Myocyte (in vitro differentiated cells): ENCODE data around the gene SOWAHB. TPM values are rescaled to one million over a fixed set of nuclear protein-coding genes. Genes with fewer than 3 reads are reported as not detected.
A peak's percentile ranks its signal among the peaks of the same experiment; 100 is the strongest.

Source experiments
- DNase-seq: peaks from one replicate; pipeline ENCODE4 v3.0.0-alpha.2; 2012; ENCODE audit warnings: low read depth
- total RNA-seq: library from RNA; depleted of rRNA; stranded (reverse); fragments of >200 nt; gene quantifications from 2 replicates; pipeline ENCODE4 v1.2.3, GENCODE V29; 2014

SOWAHB gene
- total RNA-seq, 1 donor from 2014 or later, result not detected

DNA sequence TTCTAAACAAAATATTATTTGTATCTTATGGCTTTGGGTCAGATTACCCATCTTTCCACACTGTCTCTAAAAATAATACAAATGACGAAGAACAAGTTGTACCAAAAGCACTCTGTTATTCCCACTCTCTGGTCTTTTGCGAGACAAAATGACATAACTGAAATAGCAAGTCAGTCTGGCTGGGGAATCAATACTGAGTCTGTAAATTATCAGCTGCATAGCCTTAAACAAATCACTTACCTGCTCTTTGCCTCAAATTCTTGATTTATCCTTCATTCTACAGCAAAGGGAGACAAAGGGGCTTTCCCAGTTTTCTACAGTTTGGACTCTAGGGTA lies 40.9 kb downstream of the SOWAHB start:
- DNase-seq, result no peak

DNA sequence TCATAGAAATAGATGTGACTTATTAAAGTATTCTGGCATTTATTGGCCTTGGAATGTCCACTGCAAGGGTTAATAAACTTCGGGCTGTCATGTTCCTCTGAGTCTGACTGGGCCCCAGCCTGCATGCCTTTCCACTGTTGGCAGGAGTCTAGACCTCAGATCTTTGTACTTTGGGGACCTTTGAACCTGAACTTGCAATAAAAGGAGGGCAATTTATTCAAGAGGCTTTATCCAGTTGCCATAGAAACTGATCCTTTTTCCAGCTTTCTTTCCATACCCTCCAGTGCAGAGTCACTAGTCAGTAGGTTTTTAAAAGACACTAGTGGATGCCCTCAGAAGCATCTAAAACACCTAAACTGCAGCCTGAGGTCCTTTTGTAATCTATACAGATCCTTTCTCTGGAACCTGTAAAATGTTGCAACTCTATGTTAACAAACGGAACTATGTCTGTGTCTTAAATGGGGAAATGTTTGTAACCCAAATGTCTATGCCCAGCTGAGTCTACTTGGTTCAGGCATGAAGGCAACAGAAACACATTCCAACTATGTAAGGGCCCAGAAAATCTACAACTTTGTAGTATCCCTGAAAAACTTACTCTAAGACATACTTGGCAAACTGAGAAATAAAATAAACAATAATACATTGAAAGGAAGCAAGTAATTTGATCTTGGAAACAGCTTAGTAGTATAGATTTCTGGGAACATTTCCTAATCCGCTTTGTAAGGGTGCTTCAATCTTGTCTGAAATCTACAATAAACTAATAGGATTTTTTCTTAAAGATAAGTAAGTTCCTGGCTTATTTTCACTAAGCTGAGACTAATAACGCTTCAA lies 41.5 kb downstream of the SOWAHB start:
- peak; percentile 50 for DNase-seq

DNA sequence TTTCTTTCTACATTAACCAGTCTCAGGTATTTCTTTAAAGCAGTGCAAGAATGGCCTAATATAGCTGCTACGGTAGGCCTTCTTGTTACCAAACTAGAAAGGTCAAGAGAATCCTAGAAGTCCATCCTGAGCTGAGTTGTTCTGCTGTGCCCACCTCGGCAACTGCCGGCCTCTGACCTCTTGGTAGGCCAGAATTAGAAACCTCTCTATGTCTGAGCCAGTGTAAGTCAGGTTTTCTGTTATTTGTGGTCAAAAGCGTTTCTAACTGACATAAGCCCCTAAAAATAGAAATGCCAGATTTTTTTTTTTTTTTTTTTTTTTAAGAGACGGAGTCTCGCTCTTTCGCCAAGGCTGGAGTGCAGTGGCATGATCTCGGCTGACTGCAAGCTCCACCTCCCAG lies 43.1 kb downstream of the SOWAHB start:
- peak; percentile 37 for DNase-seq

DNA sequence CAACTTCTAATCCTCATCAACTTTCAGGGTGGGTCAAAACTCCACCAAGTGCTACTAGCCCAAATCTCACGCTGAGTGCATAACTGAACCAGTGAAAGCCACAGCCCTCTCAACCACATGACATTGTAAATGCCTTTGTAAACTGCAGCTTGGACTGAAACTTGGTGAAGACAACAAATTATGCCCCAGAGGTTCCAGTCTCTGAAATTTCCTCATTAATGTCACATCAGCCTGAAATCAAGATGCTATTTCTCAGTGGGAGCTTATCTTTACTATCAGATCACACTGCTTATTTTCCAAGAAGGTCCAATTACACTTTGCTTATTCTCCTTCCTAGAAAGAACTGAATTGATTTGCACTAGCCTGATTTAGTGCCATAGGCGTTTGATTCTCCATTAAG lies 46.6 kb downstream of the SOWAHB start:
- no peak for DNase-seq

DNA sequence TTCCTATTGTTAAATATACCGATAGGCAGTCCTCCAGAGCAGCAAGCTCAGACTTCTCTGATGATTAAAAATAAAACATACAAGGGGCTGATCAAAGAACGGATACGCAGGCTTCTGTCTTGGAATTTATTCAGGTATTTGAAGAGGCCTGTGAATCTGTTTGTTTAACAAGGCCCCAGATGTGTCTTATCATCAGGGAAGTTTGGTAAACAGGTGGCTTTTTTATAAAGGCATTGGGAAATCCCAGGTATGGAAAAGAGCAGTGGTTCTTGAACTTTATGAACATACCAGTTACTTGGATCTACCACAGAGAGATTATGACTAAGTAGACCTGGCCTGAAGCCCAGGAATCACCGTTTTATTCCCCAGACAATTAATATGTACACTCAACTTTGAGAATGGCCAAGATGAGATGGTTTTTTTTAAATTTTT lies 47.9 kb downstream of the SOWAHB start:
- DNase-seq, result peak; percentile 72

Other genes starting within 250 kb of the SOWAHB start
- 321 and 381 TPM in 2 replicates for gene SEPTIN11, start 51.6 kb upstream of the SOWAHB start, total RNA-seq
- gene CCNI, start 177.8 kb upstream of the SOWAHB start, total RNA-seq, result 202 and 253 TPM in 2 replicates